ENCODE data around the gene FOXN3.

Gene FOXN3

DNA sequence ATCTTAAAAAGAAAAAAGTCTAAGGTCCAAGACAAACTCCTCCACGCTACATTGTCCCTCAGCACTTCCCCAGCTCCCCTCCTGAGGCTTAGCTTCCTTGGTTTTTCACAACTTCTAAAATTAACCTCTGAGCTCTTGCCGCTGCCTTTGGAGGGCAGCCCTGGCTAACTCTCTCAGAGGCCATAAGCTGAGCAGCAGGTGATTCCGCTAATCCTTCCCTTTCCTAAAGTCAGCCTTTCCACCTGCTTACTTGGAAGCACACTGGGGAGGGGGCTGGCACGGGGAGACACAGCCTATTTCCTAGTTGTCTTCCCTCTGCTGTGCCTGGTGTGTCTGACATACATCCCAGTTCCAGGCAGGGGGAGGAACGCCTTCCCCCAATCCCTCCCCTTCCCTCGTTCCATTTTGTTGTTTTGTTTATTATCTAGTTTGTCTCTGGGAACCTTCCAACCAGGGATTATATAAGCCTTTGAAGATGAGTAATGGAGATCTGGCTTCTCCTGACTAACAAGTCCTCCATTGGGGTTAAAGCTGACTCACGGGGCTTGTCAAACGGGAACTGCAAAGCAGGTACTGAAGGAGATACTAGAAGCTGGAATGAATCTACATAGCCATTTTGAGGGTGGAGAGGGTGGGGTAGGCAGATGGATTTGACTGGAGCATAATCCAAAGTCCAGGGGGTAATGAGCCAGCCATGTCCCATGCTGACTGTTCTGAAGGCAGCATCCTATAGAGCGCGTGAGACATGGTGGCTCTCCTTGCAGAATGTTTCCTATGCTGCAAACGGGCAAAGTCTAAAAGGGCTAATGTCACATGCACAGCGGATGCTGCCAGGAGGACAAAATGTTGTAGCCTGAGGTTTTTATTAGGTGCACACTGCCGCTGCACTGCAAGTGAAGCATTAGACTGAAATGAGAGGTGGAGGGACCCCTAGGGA lies 230.8 kb downstream of the FOXN3 start:
- no peak for FAIRE-seq
- no peak for DNase-seq (ENCODE audit: extremely low spot score, insufficient read length, low read depth)

GRCh38 chr14:89184952-89185351 lies 232.1 kb downstream of the FOXN3 start:
- FAIRE-seq, result no peak
- DNase-seq (ENCODE audit: extremely low spot score, insufficient read length, low read depth), result no peak

DNA sequence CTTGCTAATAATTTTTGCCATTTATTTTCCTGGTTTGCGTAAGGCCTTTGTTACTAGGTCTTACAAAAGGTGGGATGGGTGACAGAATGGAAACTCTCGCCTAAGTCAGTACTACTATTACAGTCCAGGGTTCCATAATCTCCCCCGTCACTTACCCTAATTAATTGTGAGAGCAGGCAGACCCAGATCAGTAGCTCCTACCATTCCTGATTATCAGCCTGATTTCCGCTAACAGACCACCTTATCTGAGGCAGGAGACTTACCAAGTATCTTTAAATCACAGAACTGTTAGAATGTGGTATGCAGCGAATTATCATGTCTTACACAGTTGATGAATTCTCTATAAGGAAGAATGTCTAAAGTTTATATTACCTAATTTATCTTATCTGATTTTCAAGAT lies 234.7 kb downstream of the FOXN3 start:
- FAIRE-seq, result no peak
- no peak for DNase-seq (ENCODE audit: extremely low spot score, insufficient read length, low read depth)

DNA sequence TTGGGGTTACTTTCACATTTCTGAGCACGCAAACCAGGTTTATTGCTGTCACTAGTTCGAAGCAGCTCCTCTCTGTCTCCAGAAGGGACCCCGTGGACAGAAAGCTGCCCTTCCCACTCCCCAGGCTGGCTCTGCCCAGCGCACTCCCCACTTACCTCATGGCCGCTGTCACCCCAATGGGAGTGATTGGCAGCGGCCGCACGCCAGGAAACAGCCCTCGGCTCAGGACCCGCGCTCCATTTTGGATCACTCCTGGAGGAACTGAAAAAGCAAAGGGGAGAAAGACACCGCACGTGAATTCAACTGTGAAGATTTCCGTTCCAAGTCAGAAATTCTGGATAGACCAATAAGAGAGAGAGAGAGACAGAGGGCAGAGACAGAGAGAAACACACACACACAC lies 236.5 kb downstream of the FOXN3 start:
- no peak for FAIRE-seq
- DNase-seq (ENCODE audit: extremely low spot score, insufficient read length, low read depth), result no peak

DNA sequence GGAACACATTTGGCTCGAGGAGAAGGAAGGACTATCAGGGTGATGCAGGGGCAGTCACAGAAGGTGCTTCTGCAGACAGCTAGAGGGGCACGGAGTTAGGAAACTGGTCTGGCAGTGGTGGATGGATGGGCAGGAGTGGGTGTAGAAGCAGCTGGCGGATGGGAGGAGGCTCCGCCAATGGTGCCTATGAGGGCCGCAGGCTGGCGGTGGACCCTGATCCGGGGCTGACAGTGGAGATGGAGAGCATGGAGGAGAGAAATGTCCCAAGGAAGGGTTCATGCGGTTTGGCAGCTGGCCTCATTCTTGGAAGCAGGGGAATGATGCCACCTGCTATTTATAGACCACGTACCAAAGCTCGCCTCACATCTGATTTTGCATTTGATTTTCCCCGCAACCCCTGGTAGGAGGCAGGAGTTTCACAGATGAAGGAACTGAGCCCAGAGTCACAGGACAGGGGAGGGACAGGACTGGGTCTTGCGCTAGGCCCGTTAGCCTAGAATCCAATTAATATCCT lies 237.1 kb downstream of the FOXN3 start:
- FAIRE-seq (no peak), DNase-seq (ENCODE audit: extremely low spot score, insufficient read length, low read depth) (no peak)

- FAIRE-seq (no peak), DNase-seq (ENCODE audit: extremely low spot score, insufficient read length, low read depth) (no peak)
Observed at GRCh38 chr14:89178800-89179535, 238.1 kb downstream of the FOXN3 start.

GRCh38 chr14:89178376-89178775 lies 238.7 kb downstream of the FOXN3 start:
- DNase-seq (ENCODE audit: extremely low spot score, insufficient read length, low read depth) (no peak), FAIRE-seq (no peak)

- FAIRE-seq (no peak), DNase-seq (ENCODE audit: extremely low spot score, insufficient read length, low read depth) (no peak)
Observed at GRCh38 chr14:89175881-89176799, 240.9 kb downstream of the FOXN3 start.

DNA sequence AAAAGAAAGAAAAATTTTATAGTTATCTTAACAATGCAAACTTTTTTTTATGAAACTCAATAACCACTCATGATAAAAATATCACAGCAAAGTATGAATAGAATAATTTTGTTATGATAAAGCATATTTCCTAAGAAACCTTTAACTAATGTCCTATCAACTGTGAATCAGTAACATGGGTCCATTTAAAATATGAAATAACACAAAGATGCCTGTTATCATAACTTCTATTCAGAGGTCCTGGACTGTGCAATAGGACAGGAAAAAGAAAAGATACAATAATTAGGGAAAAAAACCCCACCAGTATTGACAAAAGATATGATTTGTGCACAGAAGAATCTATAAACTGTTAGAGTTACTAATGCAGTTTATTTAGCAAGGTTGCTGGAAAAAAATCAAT lies 245.4 kb downstream of the FOXN3 start:
- FAIRE-seq (no peak), DNase-seq (ENCODE audit: extremely low spot score, insufficient read length, low read depth) (no peak)

DNA sequence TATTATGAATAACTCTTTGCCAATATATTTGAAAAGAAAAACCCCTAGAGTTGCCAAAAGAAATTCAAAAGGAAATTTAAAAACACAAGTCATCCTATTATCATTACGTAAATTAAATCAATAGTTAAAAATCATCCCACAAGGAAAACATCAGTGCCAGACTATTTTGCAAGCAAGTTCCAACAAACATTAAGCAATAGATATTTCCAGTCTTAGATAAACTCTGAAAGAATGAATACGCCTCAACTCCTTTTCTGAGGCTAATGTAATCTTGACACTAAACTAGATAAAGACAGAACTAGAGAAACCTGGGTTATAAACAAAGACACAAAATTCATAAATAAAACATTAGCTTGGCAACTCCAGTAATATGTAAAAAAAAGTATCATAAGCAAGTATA lies 245.9 kb downstream of the FOXN3 start:
- no peak for DNase-seq (ENCODE audit: extremely low spot score, insufficient read length, low read depth)

DNA sequence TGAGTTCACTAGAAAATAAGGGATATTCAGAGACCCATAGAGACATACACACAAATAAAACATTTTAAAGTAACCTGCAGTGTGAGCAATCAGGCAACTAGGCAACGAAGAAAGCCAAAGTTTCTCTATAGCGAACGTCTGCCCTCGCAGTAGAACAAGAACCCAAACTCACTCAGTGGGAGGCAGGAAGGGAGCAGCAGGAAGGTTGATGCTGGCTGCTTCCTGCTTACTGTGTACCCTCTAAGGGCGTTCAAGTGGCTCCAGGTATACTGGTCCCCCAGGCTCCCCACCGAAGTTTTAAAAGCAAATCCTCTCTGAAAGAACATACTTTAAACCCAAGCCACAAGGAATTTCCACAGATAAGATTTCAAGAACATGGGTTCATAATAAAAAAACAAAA lies 249.3 kb downstream of the FOXN3 start:
- FAIRE-seq (no peak), DNase-seq (ENCODE audit: extremely low spot score, insufficient read length, low read depth) (no peak)

More for the DNA sequence above, 245.9 kb downstream of the FOXN3 start:
- no peak for FAIRE-seq

- FAIRE-seq (no peak), DNase-seq (ENCODE audit: extremely low spot score, insufficient read length, low read depth) (no peak)
Observed at GRCh38 chr14:89166633-89167032, 250.4 kb downstream of the FOXN3 start.

DNA sequence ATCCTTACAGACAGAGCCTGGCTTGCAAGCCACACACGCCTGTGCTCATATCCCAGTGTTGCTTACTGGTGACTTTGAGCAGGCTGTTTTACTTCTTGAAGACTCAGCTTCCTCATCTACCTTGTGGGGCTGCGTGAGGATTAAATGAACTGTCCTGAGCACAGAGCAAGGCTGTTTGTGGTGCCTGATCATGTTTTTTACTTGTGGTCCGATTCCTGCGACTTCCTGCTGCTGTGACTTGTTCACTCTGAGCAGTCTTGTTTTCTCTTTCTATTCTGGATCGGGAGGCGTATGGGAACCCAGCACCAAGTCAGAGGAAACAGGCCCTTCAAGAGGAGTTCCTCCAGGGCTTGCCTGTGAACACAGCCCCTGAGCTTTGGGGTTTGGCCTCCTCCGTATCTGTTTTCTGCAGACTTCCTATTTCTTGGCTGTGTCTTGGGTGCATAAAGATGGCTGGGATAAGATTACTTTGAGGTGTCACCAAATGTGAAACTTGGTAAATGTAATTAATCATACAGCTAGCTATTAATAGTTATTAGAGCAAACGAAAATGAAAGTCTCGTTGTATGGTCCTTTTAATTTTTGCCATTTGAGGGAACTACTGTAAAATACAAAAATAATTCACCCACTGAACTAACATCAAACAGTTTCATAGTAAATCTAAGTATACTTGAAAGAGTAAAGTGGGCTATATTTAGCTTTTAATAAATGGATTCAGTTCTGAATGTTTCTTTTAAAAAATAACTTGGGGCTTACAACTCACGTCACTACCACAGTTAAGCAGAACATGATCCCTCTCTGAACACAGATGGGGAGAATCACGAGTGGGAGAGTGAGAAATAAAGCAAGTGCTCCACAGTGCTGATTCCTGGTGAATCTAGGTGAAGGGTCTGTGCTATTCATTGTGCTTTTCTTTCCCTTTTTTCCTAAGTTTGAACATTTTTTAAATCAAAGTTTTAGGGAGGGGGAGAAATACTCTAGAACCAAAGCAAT lies 251.5 kb downstream of the FOXN3 start:
- peak; percentile 43 for DNase-seq (ENCODE audit: extremely low spot score, insufficient read length, low read depth)

GRCh38 chr14:89164168-89165073 lies 252.6 kb downstream of the FOXN3 start:
- FAIRE-seq (peak; percentile 73), DNase-seq (ENCODE audit: extremely low spot score, insufficient read length, low read depth) (no peak)

More for the DNA sequence above, 251.5 kb downstream of the FOXN3 start:
- FAIRE-seq, result peak; percentile 87

DNA sequence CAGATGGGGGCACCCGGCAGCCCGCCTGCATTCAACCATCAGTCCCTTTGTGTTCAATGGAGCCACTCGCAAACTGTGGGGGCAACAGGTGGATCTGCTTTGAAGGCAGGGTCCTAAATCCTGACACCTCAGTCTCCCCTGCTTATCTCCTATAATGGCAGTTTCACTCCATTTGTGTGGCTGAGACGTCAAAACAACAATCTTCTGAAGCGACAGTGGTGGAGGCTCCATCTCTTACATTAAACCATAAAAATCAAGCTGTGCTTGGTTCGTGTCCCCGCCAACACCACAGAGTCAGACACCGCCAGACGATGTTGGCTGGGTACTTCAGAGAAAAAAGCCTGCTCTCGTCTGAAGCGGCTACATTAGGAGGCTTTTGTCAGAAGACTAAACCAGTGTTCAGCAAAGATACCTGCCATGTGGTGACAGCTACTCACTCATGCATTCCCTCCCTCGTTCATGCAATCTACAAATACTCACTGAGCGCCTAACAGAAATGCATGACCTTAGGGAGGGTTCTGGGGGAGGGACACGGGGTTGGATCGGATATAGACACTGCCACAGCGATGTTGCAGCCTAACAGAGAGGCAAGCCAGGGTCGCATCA lies 253.9 kb downstream of the FOXN3 start:
- no peak for DNase-seq (ENCODE audit: extremely low spot score, insufficient read length, low read depth)
- FAIRE-seq, result no peak

- DNase-seq (ENCODE audit: extremely low spot score, insufficient read length, low read depth), result no peak
- no peak for FAIRE-seq
Observed at GRCh38 chr14:89162586-89162985, 254.4 kb downstream of the FOXN3 start.

DNA sequence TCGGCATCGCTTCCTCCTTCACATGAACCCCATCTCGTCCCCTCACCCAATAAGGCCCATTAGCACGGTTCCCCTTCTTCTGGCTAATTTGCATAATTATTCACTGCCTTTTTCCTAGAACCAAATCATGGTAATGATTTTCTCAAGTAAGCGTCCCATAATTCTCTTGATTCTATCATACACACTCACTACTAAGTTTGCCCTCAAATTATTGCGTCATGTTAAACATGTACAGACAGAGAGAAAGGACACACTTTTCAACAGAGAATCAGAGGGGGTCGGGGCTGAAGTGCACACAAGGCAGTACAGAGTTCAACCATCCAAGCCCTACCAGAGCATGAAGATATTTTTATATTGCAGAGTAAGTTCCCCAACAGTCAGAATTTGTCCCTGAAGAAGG lies 256.6 kb downstream of the FOXN3 start:
- no peak for DNase-seq (ENCODE audit: extremely low spot score, insufficient read length, low read depth)
- FAIRE-seq, result no peak
